Activated T-cell treated with anti-CD3 and anti-CD28 coated beads for 4 hours (primary cell): ENCODE data around the gene SPINK1.
"Not testable (repeated sequence)": the region's sequence is repeated elsewhere in the genome, so short reads cannot be mapped to it uniquely, and the experiment has no call there.

Experiments used
- DNase-seq: peaks from one replicate; pipeline ENCODE4 v3.0.0-alpha.2; 2020

The SPINK1 gene

DNA sequence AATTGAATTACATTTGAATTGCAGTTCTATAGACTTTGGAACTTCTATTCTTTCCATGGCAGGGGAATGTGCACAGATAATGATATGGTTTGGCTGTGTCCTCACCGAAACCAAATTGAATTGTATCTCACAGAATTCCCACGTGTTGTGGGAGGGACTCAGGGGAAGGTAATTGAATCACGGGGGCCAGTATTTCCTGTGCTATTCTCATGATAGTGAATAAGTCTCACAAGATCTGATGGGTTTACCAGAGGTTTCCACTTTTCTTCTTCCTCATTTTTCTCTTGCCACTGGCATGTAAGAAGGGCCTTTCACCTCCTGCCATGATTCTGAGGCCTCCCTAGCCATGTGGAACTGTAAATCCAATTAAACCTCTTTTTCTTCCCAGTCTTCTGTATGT lies 28.3 kb downstream of the SPINK1 start:
- not testable (repeated sequence) for DNase-seq

DNA sequence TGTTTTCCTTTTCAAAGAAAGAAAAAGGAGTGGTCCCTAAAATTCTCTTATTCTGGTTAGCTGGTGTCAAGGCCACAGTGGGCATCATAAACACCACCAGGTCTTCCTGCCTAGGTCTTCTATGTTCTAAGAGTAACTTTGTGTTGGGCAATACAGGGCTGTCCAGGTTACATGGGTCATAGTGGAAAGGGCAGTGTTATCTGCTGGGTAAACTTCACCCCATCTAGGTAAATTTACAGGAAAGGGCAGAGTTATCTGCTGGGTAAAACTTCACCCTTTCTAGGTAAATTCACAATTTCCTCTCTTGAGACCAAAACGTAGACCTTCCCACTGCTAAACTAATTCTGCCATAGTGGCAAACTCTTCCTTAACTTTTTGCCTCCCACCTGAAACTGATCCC lies 30.0 kb downstream of the SPINK1 start:
- no peak for DNase-seq

DNA sequence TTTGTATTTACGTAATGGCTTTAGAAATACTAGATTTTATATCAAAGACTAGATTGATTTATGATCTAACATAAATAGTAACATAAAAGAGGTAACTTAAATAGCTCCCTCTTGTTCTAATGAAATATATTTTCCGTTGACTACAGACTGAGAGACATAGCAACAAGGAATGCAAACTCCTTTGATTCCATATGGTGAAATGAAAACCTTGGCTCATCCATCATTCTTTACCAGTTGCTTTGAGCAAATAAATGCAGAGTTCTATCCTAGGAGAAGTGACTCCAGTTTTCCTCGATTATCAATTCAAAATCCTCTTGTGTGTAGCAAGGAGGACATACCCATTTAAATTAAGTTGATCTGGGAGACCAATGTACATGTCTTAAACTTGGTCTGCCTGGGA lies 31.0 kb downstream of the SPINK1 start:
- DNase-seq = no peak

DNA sequence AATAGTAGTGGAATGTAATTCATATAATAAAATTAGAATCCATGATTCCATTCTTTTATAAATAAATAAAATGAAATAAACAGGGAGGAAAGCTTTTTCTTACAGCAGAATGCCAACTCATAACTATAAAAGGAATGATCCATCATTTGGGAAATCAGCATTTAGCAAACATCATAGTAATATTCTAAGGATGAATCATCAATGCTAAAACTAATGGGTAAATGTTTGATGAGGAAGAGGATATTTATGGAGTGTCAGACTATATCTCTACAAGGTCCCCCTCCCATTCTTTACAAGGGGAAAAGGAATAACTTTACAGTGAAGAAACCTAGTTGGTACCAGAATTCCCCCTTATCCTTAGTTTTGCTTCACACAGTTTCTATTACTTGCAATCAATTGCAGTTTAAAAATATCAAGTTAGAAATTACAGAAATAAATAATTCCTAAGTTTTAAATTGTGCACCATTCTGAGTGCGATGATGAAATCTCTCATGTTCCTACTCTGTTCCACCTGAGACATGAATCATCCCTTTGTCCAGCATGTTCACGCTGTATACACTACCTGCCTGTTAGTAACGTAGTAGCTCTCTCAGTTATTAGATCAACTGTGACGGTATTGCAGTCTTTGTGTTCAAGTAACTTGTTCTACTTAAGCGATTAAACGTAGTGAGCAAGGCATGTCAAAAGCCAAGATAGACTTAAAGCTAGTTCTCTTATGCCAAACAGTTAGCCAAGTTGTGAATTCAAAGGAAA lies 34.7 kb downstream of the SPINK1 start:
- DNase-seq = no peak

DNA sequence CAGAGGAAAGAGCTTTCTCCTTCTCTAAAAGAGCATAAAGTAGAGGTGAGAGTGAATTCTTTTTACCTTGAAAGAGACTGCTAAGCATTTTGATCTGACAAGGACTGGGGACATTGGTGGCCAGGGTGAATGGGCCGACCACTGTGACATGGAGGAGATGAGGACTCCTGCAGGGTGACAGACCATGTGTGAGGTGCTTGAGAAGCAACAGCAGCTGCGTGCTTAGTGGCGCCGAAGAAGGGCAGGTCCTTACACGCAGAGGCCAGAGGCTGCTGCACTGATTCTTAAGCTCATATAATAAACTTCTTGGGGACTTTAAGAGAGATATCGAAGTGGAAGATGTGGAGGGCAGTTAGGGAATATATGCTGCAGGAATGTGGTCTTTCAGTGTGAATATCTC lies 40.3 kb downstream of the SPINK1 start:
- no peak for DNase-seq

DNA sequence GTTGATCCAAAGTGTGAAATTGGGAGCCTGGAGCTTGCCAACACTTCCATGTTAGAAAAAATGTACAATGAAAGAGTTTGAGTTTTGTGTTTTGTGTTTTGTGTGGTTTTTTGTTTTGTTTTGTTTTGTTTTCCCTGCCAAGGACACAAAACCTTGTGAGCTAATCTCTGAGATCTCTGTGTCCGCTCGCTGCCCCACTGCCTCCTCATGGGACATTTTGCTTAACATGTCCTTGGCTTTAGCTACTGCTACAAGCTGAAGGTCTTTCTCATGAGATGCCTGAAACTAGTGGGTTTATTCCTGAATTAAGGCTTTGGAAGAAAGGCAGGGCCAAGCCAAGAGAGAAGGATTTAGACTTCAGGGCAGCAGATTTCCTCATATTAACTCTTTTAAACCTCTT lies 41.7 kb downstream of the SPINK1 start:
- DNase-seq = no peak

DNA sequence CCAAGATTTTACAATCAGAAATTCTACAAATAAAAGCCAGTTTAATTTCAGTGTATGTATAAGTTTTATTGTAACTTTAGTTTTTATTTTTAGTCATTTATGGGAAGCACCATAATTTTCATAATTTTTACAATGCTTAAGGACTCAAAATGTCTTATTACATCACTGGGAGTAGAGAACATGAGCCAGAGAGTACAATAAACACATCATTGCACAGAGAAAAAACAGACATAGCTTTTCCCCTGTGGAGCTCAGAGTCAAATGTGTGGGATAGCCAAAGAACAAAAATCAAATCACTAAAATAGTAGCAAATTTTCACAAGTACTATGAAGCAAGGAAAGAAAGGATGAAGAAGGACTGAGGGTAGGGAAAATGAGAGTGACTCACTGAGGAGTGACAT lies 43.4 kb downstream of the SPINK1 start:
- DNase-seq = no peak

DNA sequence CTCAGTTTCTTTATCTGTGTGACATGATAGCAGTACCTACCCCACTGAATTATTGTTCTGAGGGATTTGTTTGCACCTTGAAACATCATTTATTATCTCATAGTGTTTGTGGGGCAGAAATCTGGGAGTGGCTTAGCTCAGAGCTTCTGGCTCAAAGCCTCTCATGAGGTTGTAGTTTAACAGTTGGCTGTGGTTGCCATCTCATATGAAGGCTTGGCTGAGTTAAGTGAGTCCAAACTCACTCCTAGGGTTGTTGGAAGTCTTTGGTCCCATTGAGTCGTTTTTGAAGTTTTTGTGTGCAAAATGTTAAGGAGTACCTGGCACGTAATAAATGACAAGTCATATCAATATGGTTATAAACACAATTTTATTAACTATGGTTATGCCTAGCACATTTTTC lies 45.3 kb downstream of the SPINK1 start:
- no peak for DNase-seq

DNA sequence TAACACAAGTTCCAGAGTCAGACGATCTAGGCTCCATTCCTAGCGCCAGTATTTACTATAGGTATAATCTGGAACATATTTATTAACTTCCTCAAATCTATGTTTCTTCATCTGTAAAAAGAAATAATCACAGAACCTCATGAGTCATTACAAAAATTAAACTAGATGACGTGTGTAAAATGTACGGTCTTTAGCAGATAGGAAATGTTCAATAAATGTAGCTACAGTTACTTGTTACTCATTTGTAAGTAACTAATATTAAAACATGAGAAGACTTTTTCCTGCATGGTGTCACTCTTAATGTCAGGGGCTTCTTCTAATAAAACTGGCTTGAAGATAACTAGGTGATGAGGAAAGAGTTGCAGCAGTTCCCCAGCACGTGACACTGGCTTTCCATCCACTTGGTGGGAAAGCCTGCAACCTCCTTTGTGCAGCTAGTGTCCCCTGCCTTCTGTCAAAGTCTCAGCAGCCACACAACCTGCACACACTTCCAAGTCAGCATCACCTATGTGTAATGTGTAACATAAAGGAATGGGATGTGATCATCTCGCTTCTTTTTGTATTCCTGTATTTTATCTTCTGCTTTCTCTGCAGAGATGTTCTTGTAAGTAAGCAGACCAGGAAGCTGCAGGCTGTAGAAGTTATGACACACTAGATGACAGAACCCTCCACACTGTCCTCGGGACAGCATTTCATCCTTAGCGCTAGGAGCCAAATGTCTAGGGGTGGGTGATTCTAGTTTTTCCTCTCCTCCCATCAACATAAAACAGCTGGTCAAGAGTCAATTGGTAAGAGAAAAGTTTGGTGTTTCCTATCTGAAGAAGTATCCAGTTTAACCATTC lies 47.1 kb downstream of the SPINK1 start:
- no peak for DNase-seq

DNA sequence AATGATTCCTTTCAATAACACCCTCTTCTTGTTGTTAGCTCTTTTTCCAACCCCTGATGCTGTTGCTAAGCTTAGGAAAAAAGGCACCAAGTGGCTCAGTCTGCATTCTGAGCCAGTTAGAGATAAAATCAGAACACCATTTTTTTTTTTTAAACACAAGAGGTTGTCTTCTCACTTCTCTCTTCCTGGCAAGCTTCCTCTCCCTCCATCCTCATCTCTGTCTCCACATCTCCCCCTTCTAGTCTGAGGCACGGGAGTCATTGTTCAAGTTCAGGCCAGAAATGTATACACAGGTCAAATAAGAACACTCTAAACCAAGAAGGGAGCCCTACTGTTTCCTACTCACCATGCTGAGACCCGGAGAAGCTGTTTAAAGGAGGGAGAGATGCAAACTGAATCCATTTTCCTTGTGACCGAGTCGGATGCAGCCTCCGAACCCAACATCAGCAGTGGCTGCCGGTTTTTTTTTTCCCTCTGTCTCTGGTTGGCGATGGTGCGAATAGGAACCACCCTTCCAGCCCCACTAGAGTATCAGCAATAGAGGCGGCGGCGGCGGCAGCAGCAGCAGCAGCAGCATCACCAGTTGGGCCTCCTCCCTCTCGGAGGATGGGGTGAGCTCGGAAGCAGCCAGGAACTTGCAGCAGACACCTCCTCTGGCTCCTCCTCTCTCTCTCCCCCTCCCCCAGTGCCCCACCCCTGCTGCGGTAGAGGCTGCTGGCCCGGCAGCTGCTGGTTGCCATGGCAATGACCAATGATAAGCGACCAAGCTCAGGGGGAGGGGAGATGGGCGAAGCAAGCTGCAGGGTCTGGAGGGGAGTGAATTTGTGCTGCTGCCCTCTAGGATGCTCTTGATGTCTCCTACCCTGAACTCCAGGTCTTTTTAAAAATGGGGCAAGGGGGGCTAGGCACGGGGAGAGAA lies 49.1 kb downstream of the SPINK1 start, which contains the start of gene JAKMIP2:
JAKMIP2 (minus strand) TSS at position 619 of the 919 bp plus-strand sequence. CDS start 110,922 bp downstream, outside the sequence.
- DNase-seq = peak; percentile 54

DNA sequence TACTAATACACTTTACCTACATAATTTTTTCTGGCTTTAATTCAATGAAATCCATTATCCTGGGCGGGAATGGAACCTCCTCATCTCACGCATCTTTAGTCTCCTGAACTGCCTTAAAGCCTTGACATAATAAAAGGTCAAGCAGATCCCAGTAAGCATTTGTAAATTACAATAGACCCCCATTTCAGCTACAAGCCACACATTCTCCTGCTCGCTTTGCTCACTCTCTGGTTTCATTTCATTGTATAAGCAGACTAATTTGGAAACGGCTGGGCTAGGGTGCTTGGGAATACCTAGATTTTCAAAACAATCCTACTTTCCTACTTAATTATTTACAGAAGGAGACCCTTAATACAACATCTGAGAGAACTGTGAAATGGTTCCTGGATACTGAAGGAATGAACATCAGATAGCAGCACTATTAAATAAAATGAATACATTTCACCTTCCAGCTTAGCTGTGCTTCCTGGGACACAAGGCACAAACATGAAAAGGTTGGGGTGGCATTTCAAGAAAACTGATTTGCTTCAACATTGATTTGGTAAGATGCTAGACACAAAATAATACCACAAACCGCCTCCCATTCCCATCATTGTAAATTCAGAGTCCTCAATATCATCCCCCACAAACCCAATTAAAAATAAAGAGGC lies 50.4 kb downstream of the SPINK1 start:
- no peak for DNase-seq

DNA sequence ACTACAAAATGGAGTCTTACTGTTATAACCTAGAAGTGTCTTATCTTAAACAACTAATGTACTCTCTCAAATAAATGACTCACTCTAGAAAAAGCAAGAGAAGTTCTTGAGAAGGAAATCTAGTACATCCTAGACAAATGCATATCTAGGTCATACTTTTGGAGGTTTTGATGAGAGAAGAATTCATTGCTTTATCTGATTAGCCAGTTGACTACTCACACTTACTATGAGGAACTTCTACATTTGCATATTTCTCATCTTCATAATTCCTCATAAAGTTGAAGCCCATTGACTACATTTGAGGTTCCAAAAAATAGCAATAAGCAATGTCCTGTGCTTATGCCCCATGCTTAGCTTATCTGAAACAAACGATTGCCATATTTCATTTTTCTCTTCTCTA lies 51.8 kb downstream of the SPINK1 start:
- DNase-seq = no peak

DNA sequence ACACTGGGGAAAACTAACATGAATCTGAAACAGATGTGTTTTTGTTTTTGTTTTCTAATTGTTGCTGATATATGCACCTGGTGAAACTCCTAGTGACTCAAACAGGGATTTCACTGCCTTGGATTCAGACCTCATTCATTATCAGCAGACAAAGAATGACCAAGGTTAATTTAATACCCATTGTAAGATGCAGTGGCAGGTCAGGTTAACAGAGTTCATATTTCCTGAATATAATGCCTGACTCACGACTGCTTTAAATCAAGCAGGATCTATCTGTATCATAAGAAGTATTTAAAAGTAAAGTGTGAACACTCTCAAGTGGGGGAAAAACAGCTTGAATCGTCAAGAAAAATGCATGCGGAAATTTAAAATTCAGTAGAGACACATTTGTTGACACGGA lies 54.5 kb downstream of the SPINK1 start:
- DNase-seq = no peak
